NB4 (cell line): ENCODE results near the gene TNFSF8.

ENCODE experiments used
- POLR2A ChIP-seq: IDR thresholded peaks from 2 replicates; pipeline ENCODE4 v1.6.1; 2011; ENCODE audit warnings: mild to moderate bottlenecking; ENCODE audit not compliant: insufficient read length; ENCODE audit errors: extremely low read depth
- TF ChIP-seq, protein P1 (sequence below): IDR thresholded peaks from one replicate; pipeline ENCODE4 v1.5.1; 2012; ENCODE audit warnings: low read depth, low read length
- TF ChIP-seq, protein P2 (sequence below): IDR thresholded peaks from 2 replicates; pipeline ENCODE4 v1.6.1; 2011; ENCODE audit warnings: low read depth, low read length

DNA sequence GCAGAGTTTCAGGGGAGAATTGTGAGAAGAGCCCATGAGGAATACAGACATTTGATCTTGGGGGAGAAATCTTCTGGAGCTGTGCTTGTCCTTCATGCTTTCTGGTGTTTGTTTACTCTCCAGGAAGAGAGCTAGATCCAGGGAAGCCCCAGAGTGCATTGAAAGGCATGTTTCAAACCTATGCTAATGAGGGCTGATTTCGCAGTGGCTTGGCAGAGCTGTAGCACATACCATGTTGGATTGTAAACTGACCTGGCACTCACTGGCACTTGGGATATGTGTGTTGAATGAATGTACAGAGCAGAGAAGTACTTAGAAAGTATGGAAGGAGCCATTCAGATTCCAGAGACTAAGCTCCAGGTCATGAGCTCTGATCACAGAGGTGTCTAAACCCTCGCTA is 30.9 kb downstream of the TNFSF8 start:
- TF ChIP-seq, protein P1, sequence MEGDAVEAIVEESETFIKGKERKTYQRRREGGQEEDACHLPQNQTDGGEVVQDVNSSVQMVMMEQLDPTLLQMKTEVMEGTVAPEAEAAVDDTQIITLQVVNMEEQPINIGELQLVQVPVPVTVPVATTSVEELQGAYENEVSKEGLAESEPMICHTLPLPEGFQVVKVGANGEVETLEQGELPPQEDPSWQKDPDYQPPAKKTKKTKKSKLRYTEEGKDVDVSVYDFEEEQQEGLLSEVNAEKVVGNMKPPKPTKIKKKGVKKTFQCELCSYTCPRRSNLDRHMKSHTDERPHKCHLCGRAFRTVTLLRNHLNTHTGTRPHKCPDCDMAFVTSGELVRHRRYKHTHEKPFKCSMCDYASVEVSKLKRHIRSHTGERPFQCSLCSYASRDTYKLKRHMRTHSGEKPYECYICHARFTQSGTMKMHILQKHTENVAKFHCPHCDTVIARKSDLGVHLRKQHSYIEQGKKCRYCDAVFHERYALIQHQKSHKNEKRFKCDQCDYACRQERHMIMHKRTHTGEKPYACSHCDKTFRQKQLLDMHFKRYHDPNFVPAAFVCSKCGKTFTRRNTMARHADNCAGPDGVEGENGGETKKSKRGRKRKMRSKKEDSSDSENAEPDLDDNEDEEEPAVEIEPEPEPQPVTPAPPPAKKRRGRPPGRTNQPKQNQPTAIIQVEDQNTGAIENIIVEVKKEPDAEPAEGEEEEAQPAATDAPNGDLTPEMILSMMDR = no peak
- no peak for TF ChIP-seq POLR2A
- TF ChIP-seq, protein P2, sequence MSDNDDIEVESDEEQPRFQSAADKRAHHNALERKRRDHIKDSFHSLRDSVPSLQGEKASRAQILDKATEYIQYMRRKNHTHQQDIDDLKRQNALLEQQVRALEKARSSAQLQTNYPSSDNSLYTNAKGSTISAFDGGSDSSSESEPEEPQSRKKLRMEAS = no peak
